ENCODE data around the gene YOD1. TPM values are rescaled to one million over a fixed set of nuclear protein-coding genes. Genes with fewer than 3 reads are reported as not detected.

YOD1 gene
- 24.6 TPM for total RNA-seq (ENCODE audit: insufficient read depth, low replicate concordance)

GRCh38 chr1:207051191-207051943, at the start of gene YOD1:
TSS of gene YOD1 (minus strand) at chr1:207051208. CDS start at chr1:207051030, 178 bp downstream.
- DNase-seq (ENCODE audit: low spot score), result no peak

GRCh38 chr1:207097871-207098324, 46.9 kb upstream of the YOD1 start:
- DNase-seq (ENCODE audit: low spot score), result no peak

GRCh38 chr1:207093944-207094343, 42.9 kb upstream of the YOD1 start:
- DNase-seq (ENCODE audit: low spot score), result no peak

- no peak for DNase-seq (ENCODE audit: low spot score)
Measured at GRCh38 chr1:207091200-207091908, 40.3 kb upstream of the YOD1 start.

DNA sequence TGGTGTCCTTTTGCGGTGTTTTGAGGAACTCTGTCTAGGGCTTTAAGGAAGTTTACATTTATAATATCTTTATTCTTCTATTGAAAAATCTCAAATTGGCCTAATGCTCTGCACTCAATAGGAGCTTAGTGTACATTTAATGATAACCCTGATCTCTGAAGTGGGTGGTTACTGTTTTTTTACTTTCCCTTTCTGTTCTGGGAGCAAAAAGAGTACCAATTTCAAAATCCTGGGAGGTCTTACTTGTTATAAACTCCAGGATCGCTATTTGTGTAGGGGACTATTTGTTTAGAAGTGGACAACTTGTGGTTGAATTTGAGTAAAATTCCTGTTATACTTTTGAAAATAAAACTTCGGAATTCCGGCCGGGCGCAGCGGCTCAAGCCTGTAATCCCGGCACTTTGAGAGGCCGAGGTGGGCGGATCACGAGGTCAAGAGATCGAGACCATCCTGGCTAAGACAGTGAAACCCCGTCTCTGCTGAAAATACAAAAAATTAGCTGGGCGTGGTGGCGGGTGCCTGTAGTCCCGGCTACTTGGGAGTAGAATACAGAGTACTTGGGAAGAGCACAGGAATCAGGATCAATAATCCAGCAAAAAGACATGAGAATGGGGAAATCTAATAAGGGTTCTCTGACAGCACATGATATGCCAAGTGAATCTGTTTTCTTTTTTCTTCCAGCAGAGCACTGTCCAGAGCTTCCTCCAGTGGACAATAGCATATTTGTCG, 38.8 kb upstream of the YOD1 start:
- DNase-seq (ENCODE audit: low spot score), result no peak

DNA sequence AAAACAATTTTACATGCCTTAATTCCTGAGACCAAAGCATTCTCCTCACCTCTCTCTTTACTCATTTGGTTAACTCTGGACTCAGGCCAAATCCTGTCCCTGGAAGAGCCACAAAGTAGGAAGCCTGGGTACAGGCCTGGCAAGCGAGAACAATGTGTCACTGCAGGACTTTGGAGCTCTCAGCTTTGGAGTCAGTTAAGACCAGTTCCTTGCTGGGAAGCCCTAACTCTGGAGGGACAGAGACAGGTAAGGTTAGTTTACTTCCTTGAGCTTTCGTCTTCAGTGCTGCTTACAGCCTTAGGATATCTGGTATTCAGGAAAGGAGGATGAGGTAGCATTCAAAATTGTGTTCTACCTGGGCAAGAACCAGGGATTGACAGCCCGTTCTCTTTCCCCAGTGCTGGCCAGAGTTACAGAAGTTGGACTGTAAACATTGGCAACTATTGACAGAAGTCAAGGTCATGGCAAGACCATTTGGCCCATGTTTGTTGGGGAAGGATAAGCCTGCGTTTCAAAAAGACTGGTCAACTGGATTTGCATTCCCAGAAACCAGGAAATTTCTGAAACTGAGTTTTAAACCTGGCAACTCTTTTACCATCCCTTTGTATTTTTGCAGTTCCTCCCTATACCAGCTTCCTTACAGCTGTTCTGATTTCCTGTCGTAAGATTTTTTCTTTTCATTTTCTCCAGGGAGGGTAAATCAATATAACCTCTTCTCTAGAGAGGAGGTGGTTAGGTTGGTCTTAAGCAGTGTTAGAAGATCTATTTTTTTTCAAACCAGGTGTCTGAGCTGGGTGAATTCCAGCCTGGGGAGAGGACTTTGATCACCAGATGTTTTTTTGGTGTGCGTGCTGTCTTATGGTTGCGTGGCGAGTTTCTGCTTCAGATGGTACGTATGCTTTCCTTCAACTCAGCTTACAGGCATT, 38.0 kb upstream of the YOD1 start, which contains the start of gene C4BPB:
Gene C4BPB, plus strand, starts transcription at position 160 of the 926 bp plus-strand sequence. Its CDS starts 672 bp downstream, at position 832.
- DNase-seq (ENCODE audit: low spot score), result no peak

DNA sequence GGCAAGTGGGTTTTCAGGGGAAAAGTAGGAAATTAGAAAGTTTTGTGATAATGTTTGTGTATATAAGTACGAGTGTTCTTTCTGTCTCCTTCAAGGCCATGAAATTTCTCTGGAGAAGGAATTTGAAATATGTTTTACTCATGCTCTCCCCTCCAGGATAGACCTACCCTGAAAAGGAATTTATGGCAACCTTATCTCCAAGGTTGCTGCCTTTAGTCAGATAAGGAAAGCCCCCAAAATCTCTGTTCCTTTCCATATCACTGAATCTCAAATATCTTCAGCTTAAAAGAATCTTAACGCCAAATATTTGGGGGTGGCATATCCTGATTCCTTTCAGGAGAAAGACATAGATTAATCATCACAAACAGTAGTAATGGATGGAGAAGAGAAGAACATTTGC, 37.2 kb upstream of the YOD1 start:
- peak; percentile 31 for DNase-seq (ENCODE audit: low spot score)

GRCh38 chr1:207085887-207086286, 34.9 kb upstream of the YOD1 start:
- no peak for DNase-seq (ENCODE audit: low spot score)

DNA sequence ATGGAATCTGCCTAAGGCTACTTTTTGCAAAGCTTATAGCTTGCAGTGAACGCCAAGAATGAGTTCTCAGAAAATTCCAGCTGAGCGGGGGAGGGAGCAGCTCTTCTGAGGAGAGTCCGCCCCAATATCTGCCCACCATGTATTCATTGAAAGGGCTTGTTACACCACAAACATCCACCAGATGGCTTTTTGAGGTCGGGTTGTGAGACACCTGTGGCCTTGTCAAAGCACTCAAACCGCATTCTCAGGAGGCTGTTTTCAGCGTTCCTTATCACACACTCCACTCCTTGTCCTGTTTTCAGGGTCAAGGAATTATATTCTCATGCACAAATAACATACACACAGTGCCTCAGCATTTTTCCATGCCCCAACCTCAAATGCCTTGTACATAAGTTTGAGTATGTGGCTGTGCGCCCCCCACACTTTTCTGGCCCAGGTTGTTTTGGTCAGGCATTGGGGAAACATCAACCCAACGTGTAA, 33.7 kb upstream of the YOD1 start:
- peak; percentile 71 for DNase-seq (ENCODE audit: low spot score)

- peak; percentile 11 for DNase-seq (ENCODE audit: low spot score)
Measured at GRCh38 chr1:207084232-207084631, 33.2 kb upstream of the YOD1 start.

- no peak for DNase-seq (ENCODE audit: low spot score)
Measured at GRCh38 chr1:207081806-207082205, 30.8 kb upstream of the YOD1 start.

DNA sequence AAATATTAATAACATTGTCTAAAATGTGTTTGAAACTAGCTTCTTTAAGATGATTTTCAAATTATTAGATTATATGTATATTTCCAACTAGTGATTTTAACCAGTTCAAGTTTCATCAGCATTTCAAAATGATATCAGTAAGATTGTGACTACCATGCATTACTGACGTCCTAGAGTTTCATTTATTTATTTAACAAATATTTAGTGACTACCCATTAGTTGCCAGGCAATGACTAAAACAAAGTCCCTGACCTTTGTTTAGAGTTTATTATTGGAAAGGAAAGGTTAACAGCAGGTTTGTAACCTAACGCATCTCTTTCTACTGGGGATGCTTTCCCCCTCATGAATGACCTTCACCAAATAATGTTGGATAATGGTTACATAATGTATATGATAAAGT, 30.1 kb upstream of the YOD1 start:
- DNase-seq (ENCODE audit: low spot score), result no peak

- DNase-seq (ENCODE audit: low spot score), result no peak
Measured at GRCh38 chr1:207079706-207080241, 28.8 kb upstream of the YOD1 start.

- no peak for DNase-seq (ENCODE audit: low spot score)
Measured at GRCh38 chr1:207078578-207079132, 27.6 kb upstream of the YOD1 start.

- DNase-seq (ENCODE audit: low spot score), result peak; percentile 85
Measured at GRCh38 chr1:207077470-207078377, 26.7 kb upstream of the YOD1 start.

DNA sequence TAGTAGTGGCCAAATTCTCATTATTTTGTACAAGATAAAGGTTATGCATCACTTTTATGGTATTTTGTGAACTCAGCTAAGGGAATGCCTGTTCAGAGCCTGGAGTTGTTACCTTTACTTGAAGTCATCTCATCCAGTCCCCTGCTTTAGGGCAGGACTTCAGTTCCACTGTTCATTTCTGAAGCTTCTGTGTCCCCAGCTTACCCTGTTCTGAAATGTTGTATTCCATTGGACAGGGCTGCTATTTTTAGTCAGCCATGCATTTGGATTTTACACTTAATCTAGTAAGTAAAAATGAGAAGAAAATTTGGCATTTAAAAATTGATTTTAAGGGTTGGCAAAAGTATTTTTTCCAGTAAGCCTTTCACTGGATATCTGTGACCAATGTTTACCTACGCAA, 26.0 kb upstream of the YOD1 start:
- DNase-seq (ENCODE audit: low spot score), result no peak

GRCh38 chr1:207076181-207076955, 25.4 kb upstream of the YOD1 start:
- no peak for DNase-seq (ENCODE audit: low spot score)
